Umbilical cord (tissue), 2 donors: ENCODE results near the gene MACROD2. TPM values are rescaled to one million over a fixed set of nuclear protein-coding genes. Genes with fewer than 3 reads are reported as not detected.
"Not testable (repeated sequence)": the region's sequence is repeated elsewhere in the genome, so short reads cannot be mapped to it uniquely, and the experiment has no call there.

Experiments used
- DNase-seq: peaks from one replicate; pipeline ENCODE4 v3.0.0-alpha.2; 2015; ENCODE audit warnings: low spot score
- total RNA-seq: library from RNA; depleted of rRNA; stranded (reverse); fragments of >200 nt; gene quantifications from one replicate; pipeline ENCODE4 v1.2.3, GENCODE V29; 2014; ENCODE audit warnings: low replicate concordance; ENCODE audit not compliant: insufficient read depth

MACROD2 gene
- total RNA-seq, 1 donor from 2014 or later = 69.6 TPM

DNA sequence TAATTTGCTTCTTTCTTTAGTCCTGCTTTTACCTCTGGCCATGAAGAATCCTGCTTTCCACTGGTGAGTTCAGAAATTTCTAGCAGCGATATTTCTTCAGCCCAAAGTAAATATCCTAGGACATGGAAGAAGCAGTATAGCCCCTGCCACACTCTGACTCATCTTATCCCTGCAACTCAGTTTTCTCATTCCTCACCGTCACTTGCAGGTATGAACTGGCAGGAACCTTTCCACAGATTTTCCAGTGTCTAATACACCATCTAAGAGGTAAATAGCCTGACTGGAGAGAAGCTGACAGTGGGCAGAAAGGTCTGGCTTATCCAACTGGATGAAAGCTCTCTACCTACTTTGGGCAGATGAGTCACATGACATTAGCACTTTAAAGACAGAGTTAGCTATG lies 1158.8 kb downstream of the MACROD2 start:
- DNase-seq = no peak

- no peak for DNase-seq
Measured at GRCh38 chr20:15155848-15156401, 1160.6 kb downstream of the MACROD2 start.

DNA sequence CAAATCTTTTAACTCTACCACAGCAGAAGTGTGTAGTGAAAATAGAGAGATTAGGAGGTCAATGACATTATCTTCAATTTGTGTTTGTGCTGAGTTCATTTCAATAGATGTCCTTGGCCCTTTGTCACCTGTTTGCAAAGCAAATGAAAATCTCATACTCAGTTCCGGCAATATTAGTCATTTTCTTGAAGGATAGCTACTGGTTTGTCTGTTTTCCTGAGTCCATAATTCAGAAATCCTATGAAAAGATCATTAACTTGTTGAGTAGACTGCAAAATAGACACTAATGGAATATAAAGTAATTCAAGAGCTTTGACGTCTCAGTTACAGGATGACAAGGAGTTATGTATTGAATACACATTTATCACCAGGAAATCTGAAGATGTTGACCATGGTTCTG lies 1163.2 kb downstream of the MACROD2 start:
- DNase-seq = no peak

- DNase-seq = no peak
Measured at GRCh38 chr20:15162079-15162647, 1166.8 kb downstream of the MACROD2 start.

DNA sequence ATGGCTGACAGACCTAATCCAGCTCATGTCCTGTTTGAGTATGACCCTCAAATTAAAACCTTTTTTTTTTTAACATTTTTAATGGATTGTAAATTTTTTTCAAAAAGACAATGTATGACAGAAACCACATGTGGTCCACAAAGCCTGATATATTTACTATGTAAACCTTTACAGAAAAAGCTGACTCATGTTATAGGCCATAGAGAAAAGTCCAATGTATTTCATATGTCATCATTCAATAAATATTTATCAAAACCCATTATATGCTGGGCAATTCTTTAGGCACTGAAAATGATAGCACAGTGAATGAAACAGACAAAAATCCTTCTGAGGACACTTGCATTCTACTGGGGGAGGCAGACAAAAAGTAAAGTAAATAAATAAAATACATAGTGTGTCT lies 1168.3 kb downstream of the MACROD2 start:
- no peak for DNase-seq

DNA sequence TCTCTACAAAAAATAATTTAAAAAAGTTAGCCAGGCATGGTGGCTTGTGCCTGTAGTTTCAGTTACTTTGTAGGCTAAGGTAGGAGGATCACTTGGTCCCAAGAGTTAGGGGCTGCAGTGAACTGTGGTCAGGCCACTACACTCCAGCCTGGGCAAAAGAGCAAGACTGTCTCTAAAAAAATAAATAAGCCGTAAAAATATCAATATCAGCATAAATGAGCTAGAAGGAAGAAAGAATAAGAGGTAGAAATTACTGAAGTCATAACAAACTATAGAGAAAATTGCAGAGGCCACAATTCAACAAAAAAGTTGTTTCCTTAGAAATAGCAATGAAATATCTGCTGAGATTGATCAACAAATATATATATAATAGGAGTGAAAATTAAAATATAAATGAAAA lies 1169.4 kb downstream of the MACROD2 start:
- DNase-seq = no peak

DNA sequence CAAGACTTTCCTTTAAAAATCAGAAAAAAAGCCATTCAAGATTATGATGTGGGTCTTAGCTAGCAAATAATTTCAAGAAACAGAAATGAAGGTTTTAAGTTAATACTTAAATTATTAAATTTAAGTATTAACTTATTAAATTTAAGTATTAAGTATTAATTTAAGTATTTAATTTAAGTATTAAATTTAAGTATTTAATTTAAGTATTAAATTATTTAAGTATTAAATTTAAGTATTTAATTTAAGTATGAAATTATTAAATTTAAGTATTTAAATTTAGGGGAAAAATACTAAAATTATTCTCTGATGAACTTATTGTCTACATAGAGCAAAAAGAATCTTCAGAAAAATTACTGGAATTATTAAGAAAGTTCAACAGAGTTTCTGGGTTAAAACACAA lies 1171.4 kb downstream of the MACROD2 start:
- no peak for DNase-seq

DNA sequence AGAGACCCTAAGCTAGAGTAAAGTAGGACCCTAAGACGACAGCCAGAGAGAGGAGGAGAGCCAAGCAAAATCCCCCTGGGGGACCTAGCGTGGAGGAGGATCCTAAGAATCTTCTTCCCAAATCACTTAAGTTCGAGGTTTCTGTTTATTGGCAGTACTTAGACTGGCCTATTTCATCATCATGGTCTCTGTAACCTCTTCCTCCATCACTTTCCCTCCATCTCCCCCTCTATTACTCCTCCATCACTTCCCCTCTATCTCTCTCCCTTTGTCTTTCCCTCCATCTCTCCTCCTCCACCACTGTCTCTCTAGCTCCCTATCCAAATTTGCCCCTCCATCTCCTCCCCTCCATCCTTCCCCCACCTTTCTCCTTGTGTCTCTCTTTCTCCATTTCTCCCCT lies 1175.7 kb downstream of the MACROD2 start:
- DNase-seq = no peak

DNA sequence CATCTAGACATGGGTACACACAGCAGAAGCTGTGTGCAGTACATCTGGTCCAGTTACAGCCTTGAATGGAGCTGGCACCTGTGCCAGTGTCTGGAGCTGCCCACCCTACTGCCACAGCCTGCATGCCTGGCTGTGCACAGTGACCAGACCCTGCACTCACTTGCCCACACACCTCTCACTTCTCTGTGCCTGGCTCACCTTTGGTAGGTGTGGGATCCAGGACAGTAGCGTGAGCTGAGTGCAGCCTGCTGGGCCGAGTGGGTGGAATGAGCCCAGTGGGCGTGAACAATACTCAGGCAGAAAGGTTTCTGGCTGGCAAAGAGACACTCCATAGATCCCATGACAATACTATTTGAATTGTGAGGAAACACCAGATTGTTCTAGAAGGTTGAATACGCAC lies 1181.6 kb downstream of the MACROD2 start:
- no peak for DNase-seq

DNA sequence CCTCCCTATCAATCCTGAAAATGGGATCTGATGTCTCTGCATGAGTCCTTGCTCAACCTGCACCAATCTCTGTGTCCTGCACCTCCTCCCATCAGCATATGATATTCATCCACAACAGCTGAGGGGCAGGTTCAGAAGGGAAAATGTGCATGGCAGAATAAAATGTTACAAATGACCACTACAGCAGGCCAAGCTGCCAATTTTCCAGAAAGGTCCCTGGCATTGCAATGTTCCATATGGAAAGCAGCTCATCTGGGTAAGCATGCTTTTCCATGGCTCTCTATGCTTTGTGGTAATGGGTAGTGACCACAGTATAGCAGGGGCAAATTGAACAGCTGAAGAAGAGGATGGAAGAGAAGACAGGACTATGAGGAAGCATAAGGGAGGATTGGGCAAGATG lies 1183.3 kb downstream of the MACROD2 start:
- DNase-seq = no peak

- DNase-seq = no peak
Measured at GRCh38 chr20:15179381-15179780, 1184.1 kb downstream of the MACROD2 start.

GRCh38 chr20:15179781-15180180 lies 1184.5 kb downstream of the MACROD2 start:
- no peak for DNase-seq

GRCh38 chr20:15185322-15185721 lies 1190.0 kb downstream of the MACROD2 start:
- no peak for DNase-seq

- DNase-seq = no peak
Measured at GRCh38 chr20:15185913-15186312, 1190.6 kb downstream of the MACROD2 start.

GRCh38 chr20:15187612-15188011 lies 1192.3 kb downstream of the MACROD2 start:
- no peak for DNase-seq

GRCh38 chr20:15188415-15188814 lies 1193.1 kb downstream of the MACROD2 start:
- no peak for DNase-seq

DNA sequence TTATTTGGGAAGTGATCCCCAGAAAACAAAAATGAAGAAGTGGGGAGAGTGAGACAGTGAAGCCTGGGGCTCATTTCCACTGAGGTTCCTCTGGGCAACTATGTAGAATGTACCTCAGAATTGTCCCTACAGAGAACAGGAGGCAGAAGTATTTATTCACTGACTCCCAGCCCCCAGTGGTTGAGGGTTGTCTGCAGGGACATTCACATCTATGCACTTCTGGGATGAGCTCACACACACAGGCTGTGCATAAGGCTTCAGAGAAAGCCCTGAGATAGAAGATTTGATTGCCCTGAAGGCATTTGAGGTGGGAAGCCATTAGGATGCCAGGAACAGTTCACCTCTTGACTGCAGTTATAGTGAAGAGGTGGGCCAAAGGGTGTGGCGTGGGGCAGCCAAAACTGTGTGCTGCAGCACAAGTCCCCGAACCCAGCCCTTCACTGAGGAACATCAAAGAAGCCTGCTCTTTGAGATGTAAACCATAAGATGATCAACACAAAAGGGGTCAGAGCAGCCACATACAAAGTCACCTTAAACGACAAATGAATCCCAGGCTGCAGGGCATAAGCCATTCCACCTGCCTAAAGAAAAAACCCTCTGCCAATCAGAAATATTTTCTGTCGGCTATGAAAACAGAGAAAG lies 1195.9 kb downstream of the MACROD2 start:
- no peak for DNase-seq

- DNase-seq = no peak
Measured at GRCh38 chr20:15195378-15195777, 1200.1 kb downstream of the MACROD2 start.

DNA sequence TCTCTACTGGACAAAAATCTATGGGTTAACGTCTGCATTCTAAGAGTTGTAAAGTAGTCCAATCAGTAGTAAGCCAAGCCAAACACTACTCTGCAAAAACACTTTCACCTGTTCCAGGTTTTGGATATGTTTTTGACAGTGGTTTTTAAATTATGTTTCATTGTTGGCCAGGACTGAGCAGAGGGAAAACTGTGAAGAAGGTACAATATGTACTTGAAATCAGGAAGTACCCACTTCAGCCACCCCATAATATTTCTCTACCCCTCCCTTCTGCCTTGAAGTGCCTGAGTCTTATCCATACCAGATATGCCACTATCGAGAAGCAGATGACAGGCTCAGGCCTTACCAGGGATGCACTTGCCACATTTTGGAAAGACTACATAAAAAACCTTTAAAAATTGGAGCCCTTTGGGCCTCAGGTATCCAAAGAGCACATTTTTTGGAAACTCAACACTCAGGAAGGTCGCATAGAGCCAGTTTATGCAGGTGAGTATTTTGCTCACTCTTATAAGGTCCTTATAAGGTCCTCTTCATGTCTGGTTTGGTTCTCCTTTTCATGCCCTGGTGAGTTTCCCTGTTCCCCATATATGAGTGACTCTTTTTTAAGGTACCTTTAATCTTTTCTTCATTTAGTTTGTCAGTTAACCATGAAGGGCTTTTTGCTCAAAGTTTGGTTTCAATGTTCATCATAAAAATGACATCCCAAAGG lies 1201.4 kb downstream of the MACROD2 start:
- DNase-seq = no peak

GRCh38 chr20:15198017-15198416 lies 1202.7 kb downstream of the MACROD2 start:
- DNase-seq = not testable (repeated sequence)

DNA sequence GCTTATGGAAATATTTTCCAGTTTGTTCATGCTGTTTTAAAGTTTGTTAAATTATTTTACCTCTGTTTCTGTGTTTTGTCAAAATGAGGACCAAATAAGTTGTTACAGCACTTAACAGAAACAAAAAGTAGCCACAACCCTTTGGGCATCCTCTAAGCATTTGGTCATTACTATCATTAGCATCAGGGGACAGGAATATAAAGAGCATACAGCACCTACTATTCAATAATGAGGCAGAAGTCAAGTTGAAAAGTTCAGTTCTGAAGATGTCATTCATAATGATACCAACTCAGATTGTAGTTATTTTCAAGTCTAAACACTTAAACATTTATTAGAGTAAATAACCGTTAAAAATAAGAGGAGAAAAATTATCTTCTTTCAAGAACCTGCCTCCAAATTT lies 1204.4 kb downstream of the MACROD2 start:
- DNase-seq = no peak

DNA sequence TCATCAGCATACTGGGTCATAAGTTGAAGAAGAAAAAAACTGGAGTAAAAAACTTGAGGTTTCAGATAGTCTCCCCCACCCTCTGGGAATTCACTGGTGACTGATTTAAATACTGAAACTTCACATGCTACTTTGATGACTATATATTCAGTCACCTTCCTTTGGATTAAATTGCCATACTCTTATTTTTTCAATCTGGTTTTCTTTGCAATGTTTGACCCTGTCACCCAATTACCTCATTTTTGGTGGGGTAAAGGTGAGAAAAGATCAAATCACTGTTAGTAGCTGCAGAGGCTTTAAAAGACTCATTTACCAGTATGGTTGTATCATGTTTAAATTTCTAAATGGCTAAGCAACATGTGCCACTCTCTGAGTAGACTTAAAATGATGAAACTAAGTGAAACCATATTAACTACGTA lies 1204.8 kb downstream of the MACROD2 start:
- no peak for DNase-seq

GRCh38 chr20:15201602-15202001 lies 1206.3 kb downstream of the MACROD2 start:
- DNase-seq = no peak
